GM19463 (cell line): Measurements from ENCODE around the gene UBE2G2.

Experiments used
- ATAC-seq: cut with Tn5 transposase; IDR thresholded peaks from one replicate; pipeline ENCODE4 v1.9.1; 2021; ENCODE audit warnings: mild to moderate bottlenecking, moderate library complexity; ENCODE audit not compliant: unreplicated experiment

Gene UBE2G2

GRCh38 chr21:44816761-44817505 is 15.3 kb upstream of the UBE2G2 start:
- no peak for ATAC-seq

GRCh38 chr21:44815852-44816628 is 14.4 kb upstream of the UBE2G2 start:
- ATAC-seq: no peak

DNA sequence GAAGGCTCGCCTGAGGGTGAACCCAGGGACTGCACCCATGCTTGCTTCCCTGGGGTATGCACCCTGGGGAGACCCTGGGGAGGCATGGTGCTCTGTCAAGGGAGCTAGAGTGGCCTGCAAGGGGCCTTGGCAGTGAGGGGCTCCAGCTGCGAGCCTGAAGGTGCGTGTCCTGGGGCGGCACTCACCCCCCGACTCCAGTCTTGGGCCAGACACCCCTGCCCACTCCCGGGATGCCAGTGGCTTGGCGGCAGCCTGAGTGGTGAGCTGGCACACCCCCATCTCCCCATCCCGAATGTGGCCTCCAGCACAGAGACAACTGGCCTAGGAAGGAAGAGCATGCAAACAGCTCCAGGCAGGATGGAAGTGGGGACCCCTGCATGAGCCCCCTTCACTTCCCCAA is 13.6 kb upstream of the UBE2G2 start:
- ATAC-seq: no peak

DNA sequence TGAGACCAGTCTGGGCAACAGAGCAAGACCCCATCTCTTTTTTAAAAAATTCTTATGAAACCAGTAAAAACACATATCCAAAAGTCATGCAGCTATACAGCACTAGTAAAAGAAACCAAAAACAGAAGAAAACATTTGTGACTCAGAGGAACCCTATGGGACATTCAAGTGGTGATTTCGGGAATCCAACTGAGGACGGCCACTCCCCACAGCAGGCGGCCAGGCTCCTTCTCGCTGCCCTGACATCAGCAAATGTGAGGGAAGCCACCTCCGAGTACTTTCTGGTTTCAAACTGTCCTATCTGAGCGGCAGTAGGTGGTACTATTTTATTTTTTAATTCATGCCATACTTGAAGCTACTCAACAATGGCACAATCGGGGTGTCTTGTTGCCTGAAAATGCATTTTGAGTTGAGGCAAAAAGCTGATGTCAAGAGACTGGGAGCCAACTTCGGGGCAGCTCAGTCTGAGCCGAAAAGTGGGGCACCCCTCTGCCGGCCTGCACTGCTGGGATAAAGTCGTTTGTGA is 12.9 kb upstream of the UBE2G2 start:
- no peak for ATAC-seq

GRCh38 chr21:44813727-44814126 is 12.1 kb upstream of the UBE2G2 start:
- no peak for ATAC-seq

DNA sequence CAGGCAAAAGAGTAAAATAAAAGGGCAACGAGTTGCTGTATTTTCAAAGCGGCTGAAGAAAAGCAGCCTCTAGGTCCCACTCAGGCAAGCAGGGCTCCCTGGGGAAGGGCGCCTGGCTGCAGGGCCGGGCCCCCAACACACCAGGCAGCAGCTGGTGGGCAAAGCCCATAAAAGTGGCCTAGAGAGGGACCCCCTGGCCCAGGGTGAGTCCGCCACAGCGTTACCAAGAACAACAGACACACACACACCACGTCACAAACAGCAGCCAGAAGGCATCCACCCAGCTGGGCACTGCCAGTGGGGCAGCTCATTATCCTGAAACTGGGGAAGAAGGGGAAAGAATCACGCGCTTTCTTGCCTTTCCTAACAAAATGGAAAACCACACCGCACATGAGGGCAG is 11.5 kb upstream of the UBE2G2 start:
- ATAC-seq: no peak

DNA sequence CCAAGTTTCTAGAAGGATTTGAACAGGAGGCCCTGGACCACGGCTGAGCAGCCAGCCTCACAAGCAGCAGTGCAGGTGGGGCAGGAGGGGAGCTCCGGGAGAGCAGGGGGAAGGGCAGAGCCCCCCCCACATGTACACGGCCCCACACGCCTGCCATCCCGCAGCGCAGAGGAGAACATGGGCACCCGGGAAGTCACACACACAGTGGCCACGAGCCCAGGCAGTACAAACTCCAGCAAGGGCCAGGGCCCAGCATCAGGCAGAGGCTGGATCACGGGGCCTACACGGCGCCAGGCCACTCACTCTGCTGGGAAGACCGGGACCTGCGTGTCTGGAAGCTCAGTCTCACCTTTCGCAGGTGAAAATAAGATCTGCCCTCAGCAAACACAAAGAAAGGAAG is 11.0 kb upstream of the UBE2G2 start:
- no peak for ATAC-seq

DNA sequence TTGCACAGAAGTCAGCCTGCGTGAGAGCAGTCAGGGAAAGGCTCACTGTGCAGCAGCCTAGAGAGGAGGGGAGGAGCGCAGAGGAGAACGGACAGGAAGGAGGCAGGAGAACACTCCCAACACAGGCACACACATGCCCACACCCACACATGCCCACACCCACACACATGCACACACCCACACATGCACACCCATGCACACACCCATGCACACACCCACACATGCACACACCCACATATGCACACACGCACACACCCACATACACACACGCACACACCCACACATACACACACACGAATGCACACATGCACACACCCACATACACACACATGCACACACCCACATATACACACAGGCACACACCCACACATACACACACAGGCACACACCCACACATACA is 9.2 kb upstream of the UBE2G2 start:
- no peak for ATAC-seq

DNA sequence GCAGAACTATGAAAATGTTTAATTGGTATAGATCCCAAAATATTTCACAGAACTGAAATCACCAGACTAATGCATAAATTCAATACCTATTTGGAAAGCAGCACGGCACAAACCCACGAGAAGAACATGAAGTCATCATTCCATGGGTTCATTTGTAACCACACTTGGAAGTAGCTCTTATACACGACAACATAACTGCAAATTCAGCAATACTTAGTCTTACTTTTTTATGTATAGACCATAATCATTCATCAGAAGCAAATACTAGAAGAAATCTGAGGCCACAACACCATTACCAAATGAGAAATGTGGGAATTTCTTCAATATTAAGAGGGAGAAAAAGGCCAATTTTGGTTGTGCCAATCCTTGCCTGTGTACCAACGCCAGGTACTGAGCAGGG is 4.2 kb upstream of the UBE2G2 start:
- ATAC-seq: no peak

DNA sequence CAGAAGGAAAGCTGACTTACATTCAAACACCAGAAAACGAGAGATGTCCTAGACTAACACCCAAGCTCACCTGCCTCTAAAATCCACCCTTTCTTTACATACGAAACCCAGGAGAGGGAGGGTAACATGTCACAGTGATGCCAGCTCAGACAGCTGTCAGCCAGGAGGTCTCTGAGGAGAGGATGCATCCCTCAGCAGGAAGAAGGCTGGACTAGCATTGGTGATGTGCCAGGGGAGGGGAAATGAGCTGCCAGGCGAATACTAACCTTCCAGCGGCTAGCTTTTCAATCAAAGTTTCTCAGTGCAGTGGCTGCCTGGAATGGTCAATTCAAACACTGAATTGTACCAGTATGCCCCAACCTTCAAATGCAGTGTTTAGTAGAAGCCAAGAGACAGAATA is 3.6 kb upstream of the UBE2G2 start:
- no peak for ATAC-seq

DNA sequence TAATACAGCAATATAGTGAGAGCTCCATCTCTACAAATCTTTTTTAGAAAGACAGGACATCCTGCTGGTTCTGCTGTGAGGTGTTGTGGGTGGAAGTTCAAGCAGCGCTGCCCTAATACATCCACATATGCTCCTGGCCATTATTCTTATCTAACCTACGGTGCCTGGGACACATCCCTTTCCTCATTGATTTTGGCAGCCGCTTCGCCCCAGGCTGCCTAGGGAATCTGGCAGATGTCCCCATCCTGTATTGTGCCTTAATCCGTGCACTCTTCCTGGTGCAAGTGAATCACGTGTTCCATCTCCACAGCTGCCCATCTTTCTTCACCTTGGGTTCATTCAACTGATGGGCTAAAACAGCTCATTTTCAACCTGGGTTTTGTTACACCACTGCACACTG is 3.1 kb upstream of the UBE2G2 start:
- no peak for ATAC-seq

GRCh38 chr21:44803651-44804050 is 2.0 kb upstream of the UBE2G2 start:
- ATAC-seq: no peak

DNA sequence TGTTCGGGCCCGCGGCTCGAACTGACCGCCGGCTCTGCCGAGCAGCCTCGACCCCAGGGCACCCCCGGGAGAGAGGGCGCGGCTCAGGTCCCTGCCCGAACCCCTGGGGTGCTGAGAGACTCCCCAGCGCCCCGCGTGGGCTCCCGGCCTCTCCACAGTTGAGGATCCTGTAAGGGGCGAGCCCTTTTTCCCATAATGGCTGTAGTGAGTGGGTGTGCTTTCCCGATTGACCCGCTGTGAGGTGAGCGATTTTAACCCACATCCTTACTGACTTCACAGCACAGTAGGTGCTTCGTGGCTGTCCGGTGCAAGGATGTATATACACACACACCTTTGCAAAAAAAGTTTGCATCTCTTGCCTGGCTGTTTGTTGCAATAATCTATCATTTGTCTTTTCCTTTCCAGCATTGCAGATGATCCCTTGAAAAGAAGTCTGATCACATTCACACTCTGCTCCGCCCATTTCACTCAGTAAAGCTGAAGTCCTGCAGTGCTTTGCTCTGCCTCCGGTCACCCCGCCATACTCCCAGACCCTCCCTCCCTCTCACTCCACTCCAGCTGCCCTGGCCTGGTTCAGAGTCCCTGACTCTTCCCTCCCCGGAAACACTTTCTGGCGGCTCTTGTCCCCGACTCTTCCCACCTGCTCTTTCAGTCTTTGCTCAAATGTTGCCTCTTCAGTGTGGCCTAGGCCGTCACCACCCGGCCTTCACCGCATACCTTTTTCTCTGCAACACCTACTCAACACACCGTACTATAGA is 955 bp upstream of the UBE2G2 start:
- ATAC-seq: no peak

DNA sequence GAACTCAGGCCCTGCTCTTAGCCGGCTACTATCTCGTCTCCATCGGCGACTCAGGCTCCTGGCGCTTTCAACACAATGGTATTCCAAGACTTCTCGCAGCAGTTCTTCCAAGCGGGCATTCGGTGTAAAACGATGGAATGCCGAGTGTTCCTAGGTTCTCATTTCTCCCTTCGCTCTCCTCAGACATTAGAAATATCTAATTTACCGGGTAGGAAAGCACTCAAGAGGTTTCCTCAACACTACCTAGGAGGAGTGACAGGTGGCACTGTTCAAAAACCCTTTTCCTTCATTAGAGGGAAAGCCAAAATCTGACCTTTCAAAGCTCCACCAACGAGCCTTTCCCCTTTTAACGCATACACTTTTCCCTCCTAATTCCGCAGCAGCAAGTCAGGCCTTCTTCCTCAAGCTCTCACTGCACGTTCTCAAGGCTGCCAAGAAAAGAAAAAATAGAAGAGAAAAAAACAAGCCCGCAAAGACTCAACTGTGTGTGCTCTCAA is 601 bp downstream of the UBE2G2 start:
- ATAC-seq: no peak

GRCh38 chr21:44800103-44800502 is 1.5 kb downstream of the UBE2G2 start:
- no peak for ATAC-seq

DNA sequence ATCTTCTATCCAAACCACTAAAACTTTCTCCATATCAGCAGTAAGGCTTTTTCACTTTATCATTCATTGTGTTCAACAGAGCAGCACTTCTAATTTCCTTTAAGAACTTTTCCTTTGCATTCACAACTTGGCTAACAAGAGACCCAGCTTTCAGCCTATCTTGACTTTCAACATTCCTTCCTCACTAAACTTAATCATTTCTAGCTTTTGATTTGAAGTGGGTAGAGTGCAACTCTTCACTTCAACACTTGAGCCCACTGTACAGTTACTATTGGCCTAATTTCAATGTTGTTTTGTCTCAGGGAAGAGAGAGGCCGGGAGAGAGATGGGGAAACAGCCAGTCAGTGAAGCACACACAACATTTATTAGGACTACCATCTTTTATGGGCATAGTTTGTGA is 2.0 kb downstream of the UBE2G2 start:
- no peak for ATAC-seq

DNA sequence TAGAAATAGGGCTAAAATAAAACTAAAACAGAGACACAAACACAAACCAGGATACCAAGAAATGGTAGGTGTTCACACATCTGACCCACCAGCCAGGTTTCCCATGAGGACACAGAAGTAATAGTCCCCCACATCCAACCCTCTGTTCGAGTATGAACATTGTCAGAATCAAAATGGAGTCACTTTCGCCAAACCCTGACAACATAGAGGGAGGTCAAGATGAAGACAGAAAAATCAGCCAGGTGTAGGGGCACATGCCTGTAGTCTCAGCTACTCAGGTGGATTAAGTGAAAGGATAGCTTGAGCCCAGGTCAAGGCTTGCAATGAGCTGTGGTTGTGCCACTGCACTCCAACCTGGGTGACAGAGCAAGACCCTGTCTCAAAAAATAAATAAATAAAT is 3.8 kb downstream of the UBE2G2 start:
- ATAC-seq: no peak

- ATAC-seq: no peak
These were observed 6.3 kb downstream of the UBE2G2 start for GRCh38 chr21:44795342-44795741.

GRCh38 chr21:44793592-44794374 is 7.8 kb downstream of the UBE2G2 start:
- ATAC-seq: no peak

DNA sequence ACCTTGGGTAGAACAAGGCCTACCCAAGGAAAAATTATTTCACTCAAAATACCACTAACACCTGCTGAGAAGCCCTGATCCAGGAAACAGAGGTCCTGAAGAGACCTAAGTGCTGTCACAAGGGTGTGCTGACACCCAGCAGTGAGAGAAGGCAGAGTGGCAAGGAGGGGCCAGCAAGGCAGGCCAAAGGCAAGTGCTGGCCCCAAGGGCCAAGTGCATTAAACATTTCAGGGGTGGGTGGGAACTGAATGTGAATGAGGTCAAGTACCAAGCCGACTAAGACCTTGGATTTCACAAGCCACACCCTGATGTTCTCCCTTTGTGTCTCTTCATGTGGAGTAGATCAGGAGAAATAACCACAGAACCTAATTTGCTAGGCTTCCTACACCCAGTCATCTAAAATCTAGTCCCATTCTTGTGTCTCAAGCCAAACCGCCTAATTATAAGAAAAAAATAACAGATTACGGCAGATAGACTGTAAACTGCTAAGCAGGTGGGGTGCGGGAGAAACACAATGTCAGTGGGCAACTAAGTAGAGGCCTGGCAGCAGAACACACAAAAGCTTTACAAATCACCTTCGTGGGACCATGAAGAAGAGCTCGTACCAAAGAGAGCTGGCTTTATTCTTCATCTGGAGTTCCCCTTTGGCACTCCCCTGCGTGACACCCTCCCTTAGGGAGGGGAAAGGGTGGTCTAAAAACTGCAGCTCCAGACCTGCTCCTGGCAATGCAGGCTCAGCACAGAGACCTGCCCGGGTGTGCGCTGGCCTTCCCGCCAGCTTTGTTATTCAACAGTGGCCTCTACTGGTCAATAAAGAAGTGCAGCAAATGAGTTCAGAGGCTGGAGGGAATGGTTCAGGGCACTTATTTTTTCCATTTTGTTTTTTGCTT is 8.7 kb downstream of the UBE2G2 start:
- ATAC-seq: no peak
